PFSK-1 (cell line): Measurements from ENCODE around the gene MUC2.

Source experiments
- FOXP2 ChIP-seq: optimal IDR thresholded peaks from 2 replicates; pipeline ENCODE3; 2011; ENCODE audit warnings: borderline replicate concordance, control low read depth, inconsistent platforms; ENCODE audit not compliant: insufficient read depth; ENCODE audit errors: extremely low read length, extremely low read depth
- POLR2AphosphoS5 ChIP-seq: IDR thresholded peaks from 2 replicates; pipeline ENCODE4 v1.6.1; 2012; ENCODE audit warnings: low read depth, mild to moderate bottlenecking, control low read depth, low read length, moderate library complexity
- REST ChIP-seq, 2 experiments: IDR thresholded peaks; 2 replicates each; pipeline versions ENCODE4 v1.6.1 to v1.8.0; 2011 to 2012; ENCODE audit warnings: low read depth in 2 of 2, low read length in 2 of 2, control low read depth in 1 of 2, inconsistent platforms in 1 of 2, mild to moderate bottlenecking in 1 of 2, moderate library complexity in 1 of 2; ENCODE audit not compliant: insufficient read depth in 1 of 2
- SIN3A ChIP-seq: IDR thresholded peaks from 2 replicates; pipeline ENCODE4 v1.6.1; 2012; ENCODE audit warnings: mild to moderate bottlenecking, low read length, moderate library complexity, borderline replicate concordance; ENCODE audit not compliant: insufficient read depth
- TAF1 ChIP-seq: IDR thresholded peaks from 2 replicates; pipeline ENCODE4 v1.6.1; 2012; ENCODE audit warnings: low read length, control low read depth, borderline replicate concordance; ENCODE audit not compliant: insufficient read depth

MUC2 gene

GRCh38 chr11:1116666-1117390 lies 42.2 kb downstream of the MUC2 start:
- TF ChIP-seq REST (IDR thresholded peaks at IDR 0.05; ENCODE audit: insufficient read depth in 1 of 2, low read depth in 2 of 2, low read length in 2 of 2) = no peak
- TF ChIP-seq FOXP2 = no peak
- TF ChIP-seq SIN3A = no peak
- no peak for TF ChIP-seq TAF1
- no peak for TF ChIP-seq POLR2AphosphoS5

GRCh38 chr11:1117992-1118391 lies 43.3 kb downstream of the MUC2 start:
- TF ChIP-seq SIN3A (no peak), POLR2AphosphoS5 (no peak)

DNA sequence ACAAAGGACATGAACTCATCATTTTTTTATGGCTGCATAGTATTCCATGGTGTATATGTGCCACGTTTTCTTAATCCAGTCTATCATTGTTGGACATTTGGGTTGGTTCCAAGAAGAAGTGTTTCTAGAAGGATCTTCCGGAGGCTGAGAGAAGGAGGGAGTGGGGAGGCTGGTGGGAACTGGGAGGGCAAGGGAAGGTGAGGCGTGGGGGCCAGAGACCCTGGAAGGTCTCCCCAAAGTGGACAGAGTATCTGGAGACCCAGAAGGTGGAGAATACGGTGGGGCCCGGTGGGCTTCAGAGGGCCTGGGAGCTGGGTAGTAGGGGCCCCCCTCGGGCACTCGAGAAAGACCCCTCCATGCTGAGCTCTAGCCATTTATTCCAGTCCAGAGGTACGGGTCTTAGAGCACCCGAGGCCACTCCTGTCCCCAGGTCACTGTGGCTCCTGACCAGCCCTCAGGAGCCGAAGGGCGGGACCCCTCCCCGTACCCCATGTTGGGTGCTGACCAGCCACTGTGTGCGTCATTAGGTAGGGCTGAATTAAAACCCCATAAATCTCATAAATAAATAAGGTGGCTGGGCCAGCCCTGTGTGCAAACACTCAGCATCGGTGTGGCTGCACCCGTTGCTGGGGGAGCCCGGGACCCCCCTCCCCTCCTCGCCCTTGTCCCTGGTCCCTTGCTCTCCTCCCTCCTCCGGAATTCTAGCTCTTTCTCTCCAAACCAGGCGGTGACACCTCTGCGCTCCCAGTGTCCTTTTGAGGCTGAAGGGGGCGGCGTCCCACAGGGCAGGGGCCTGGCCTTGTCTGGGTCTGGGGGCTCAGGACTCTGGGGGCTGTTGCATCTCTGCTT lies 44.3 kb downstream of the MUC2 start:
- TF ChIP-seq SIN3A (no peak), POLR2AphosphoS5 (no peak), FOXP2 (no peak), REST (IDR thresholded peaks at IDR 0.05; ENCODE audit: insufficient read depth in 1 of 2, low read depth in 2 of 2, low read length in 2 of 2) (no peak), TAF1 (no peak)

GRCh38 chr11:1119604-1120146 lies 45.0 kb downstream of the MUC2 start:
- TF ChIP-seq FOXP2 = no peak
- TF ChIP-seq TAF1 = no peak
- no peak for TF ChIP-seq REST (IDR thresholded peaks at IDR 0.05; ENCODE audit: insufficient read depth in 1 of 2, low read depth in 2 of 2, low read length in 2 of 2)
- TF ChIP-seq POLR2AphosphoS5 = no peak
- no peak for TF ChIP-seq SIN3A

- TF ChIP-seq POLR2AphosphoS5 = no peak
- no peak for TF ChIP-seq FOXP2
- TF ChIP-seq REST (IDR thresholded peaks at IDR 0.05; ENCODE audit: insufficient read depth in 1 of 2, low read depth in 2 of 2, low read length in 2 of 2) = no peak
- no peak for TF ChIP-seq SIN3A
- TF ChIP-seq TAF1 = no peak
These were observed 46.1 kb downstream of the MUC2 start for GRCh38 chr11:1120532-1121330.
